Endodermal cell (in vitro differentiated cells): ENCODE data around the gene KHK. TPM values are rescaled to one million over a fixed set of nuclear protein-coding genes. Genes with fewer than 3 reads are reported as not detected.

Experiments used
- DNase-seq: peaks from one replicate; pipeline ENCODE4 v3.0.0-alpha.2; 2017
- H3K27ac ChIP-seq: 2 replicates; pipeline ENCODE4 v1.5.1; 2013; ENCODE audit warnings: mild to moderate bottlenecking, low read depth, low read length, moderate library complexity
- H3K27me3 ChIP-seq: 2 replicates; pipeline ENCODE4 v1.6.1; 2013; ENCODE audit warnings: mild to moderate bottlenecking, low read length, moderate library complexity; ENCODE audit not compliant: insufficient read depth, control insufficient read depth, poor library complexity, severe bottlenecking
- H3K36me3 ChIP-seq: 2 replicates; pipeline ENCODE4 v1.7.0; 2013; ENCODE audit warnings: mild to moderate bottlenecking, low read length, moderate library complexity; ENCODE audit not compliant: control insufficient read depth, insufficient read depth
- H3K4me1 ChIP-seq: one replicate; pipeline ENCODE4 v1.7.0; 2013; ENCODE audit warnings: low read length; ENCODE audit not compliant: control insufficient read depth, insufficient read depth
- H3K4me3 ChIP-seq: 2 replicates; pipeline ENCODE4 v1.5.1; 2013; ENCODE audit warnings: mild to moderate bottlenecking, low read length, moderate library complexity
- H3K9ac ChIP-seq: 2 replicates; pipeline ENCODE4 v1.6.1; 2013; ENCODE audit warnings: mild to moderate bottlenecking, low read length, moderate library complexity; ENCODE audit not compliant: poor library complexity, severe bottlenecking; ENCODE audit errors: extremely low read depth
- H3K9me3 ChIP-seq: 2 replicates; pipeline ENCODE4 v1.6.1; 2013; ENCODE audit warnings: mild to moderate bottlenecking, low read length, moderate library complexity; ENCODE audit not compliant: control insufficient read depth
- H3K27ac Mint-ChIP-seq: 2 replicates; pipeline ENCODE4 v1.8.0; 2020; ENCODE audit warnings: mixed read lengths
- H3K27me3 Mint-ChIP-seq: 2 replicates; pipeline ENCODE4 v1.8.0; 2021; ENCODE audit warnings: mild to moderate bottlenecking, mixed read lengths; ENCODE audit not compliant: insufficient read depth
- H3K36me3 Mint-ChIP-seq: 2 replicates; pipeline ENCODE4 v1.8.0; 2020; ENCODE audit warnings: low read depth, mixed read lengths
- H3K4me1 Mint-ChIP-seq: 2 replicates; pipeline ENCODE4 v1.8.0; 2020; ENCODE audit warnings: mixed read lengths
- H3K4me3 Mint-ChIP-seq: 2 replicates; pipeline ENCODE4 v1.8.0; 2020; ENCODE audit warnings: mild to moderate bottlenecking, moderate library complexity, mixed read lengths
- H3K9me3 Mint-ChIP-seq: 2 replicates; pipeline ENCODE4 v1.8.0; 2020; ENCODE audit warnings: mild to moderate bottlenecking, mixed read lengths
- CTCF ChIP-seq: fragments of 200-600 bp; sonication (generic); conservative IDR thresholded peaks from 2 replicates; pipeline ENCODE4 v1.5.0; 2021; ENCODE audit warnings: antibody characterized with exemption, mild to moderate bottlenecking
- WGBS, 2 experiments: methylation state at CpG; one replicate each; pipeline versions ENCODE4 v1.1.5 to v1.1.7; 2013; ENCODE audit warnings: missing lambda C conversion rate in 2 of 2, mixed read lengths in 1 of 2; ENCODE audit not compliant: insufficient coverage in 1 of 2, insufficient read length in 1 of 2; 5-methylcytosine and 5-hydroxymethylcytosine counted together
- total RNA-seq, 2 donors: library from RNA; stranded (reverse); fragmentation: NEBNext Ultra II Directional in 1 of 2; extraction: Animal tissue kit (Norgen Biotek cat#: 25700) in 1 of 2; gene quantifications; 2 replicates in 1 of 2; 3 replicates in 1 of 2; pipeline ENCODE4 v1.2.1, GENCODE V29; 2021

KHK gene
- total RNA-seq, 2 donors from 2014 or later: 3.3 to 3.9 TPM

- DNase-seq: no peak
- Histone ChIP-seq H3K27me3 (peaks cover 5% of the 10 kb centered on the region), H3K4me1 (peaks cover 5% of the 10 kb centered on the region), H3K27ac (no peak overlapping the region), H3K4me3 (no peak overlapping the region), H3K36me3 (no peaks in the 10 kb centered on the region), H3K9ac (no peak overlapping the region), H3K9me3 (no peaks in the 10 kb centered on the region)
- H3K9me3 Mint-ChIP-seq: no peaks in the 10 kb centered on the region
- H3K4me3 Mint-ChIP-seq: no peak overlapping the region
- no peak for TF ChIP-seq CTCF
- peaks cover 3% of the 10 kb centered on the region for H3K27me3 Mint-ChIP-seq
- 90 to 98% methylated on average over 4 to 6 of the region's 6 CpGs for WGBS, 2 experiments
- H3K4me1 Mint-ChIP-seq: peaks cover 4% of the 10 kb centered on the region
- H3K27ac Mint-ChIP-seq: no peak overlapping the region
- H3K36me3 Mint-ChIP-seq: no peaks in the 10 kb centered on the region
Observed at GRCh38 chr2:27093430-27094352, 7.1 kb downstream of the KHK start.

GRCh38 chr2:27094353-27094984, 7.9 kb downstream of the KHK start:
- Mint-ChIP-seq H3K27ac (no peak overlapping the region), H3K4me1 (peaks cover 4% of the 10 kb centered on the region)

GRCh38 chr2:27095427-27095744, 8.8 kb downstream of the KHK start:
- Histone ChIP-seq H3K9me3 (no peaks in the 10 kb centered on the region), H3K36me3 (no peaks in the 10 kb centered on the region), H3K27me3 (no peaks in the 10 kb centered on the region), H3K27ac (no peak overlapping the region), H3K9ac (no peak overlapping the region), H3K4me1 (peaks cover 5% of the 10 kb centered on the region), H3K4me3 (no peak overlapping the region)
- WGBS, 2 experiments: 94 to 100% methylated on average over 2 of the region's 2 CpGs
- Mint-ChIP-seq H3K36me3 (no peaks in the 10 kb centered on the region), H3K27me3 (no peaks in the 10 kb centered on the region), H3K4me1 (peaks cover 4% of the 10 kb centered on the region), H3K9me3 (no peaks in the 10 kb centered on the region), H3K4me3 (no peak overlapping the region), H3K27ac (no peak overlapping the region)
- no peak for DNase-seq
- no peak for TF ChIP-seq CTCF

More at GRCh38 chr2:27094353-27094984, 7.9 kb downstream of the KHK start:
- no peak overlapping the region for H3K4me3 ChIP-seq
- H3K36me3 ChIP-seq: no peaks in the 10 kb centered on the region
- no peaks in the 10 kb centered on the region for H3K9me3 Mint-ChIP-seq
- H3K4me3 Mint-ChIP-seq: no peak overlapping the region
- no peak overlapping the region for H3K27ac ChIP-seq
- H3K9me3 ChIP-seq: no peaks in the 10 kb centered on the region
- no peaks in the 10 kb centered on the region for H3K27me3 ChIP-seq
- whole genome bisulfite sequencing, 2 experiments: 94 to 98% methylated on average over 14 to 24 of the region's 24 CpGs
- peaks cover 5% of the 10 kb centered on the region for H3K4me1 ChIP-seq
- DNase-seq: no peak
- peaks cover 1% of the 10 kb centered on the region for H3K27me3 Mint-ChIP-seq
- no peaks in the 10 kb centered on the region for H3K36me3 Mint-ChIP-seq
- no peak for TF ChIP-seq CTCF
- no peak overlapping the region for H3K9ac ChIP-seq
